HG02840 (cell line): ENCODE data around the gene KCNJ14.
"Not testable (repeated sequence)": the region's sequence is repeated elsewhere in the genome, so short reads cannot be mapped to it uniquely, and the experiment has no call there.

Source experiments
- ATAC-seq: cut with Tn5 transposase; IDR thresholded peaks from one replicate; pipeline ENCODE4 v1.9.1; 2021; ENCODE audit warnings: mild to moderate bottlenecking, moderate library complexity, moderate number of reproducible peaks; ENCODE audit not compliant: unreplicated experiment, low FRiP score

Gene KCNJ14

GRCh38 chr19:48484931-48485612 lies 29.7 kb downstream of the KCNJ14 start:
- no peak for ATAC-seq

- not testable (repeated sequence) for ATAC-seq
Observed at GRCh38 chr19:48486706-48487105, 31.3 kb downstream of the KCNJ14 start.

GRCh38 chr19:48487544-48487943 lies 32.2 kb downstream of the KCNJ14 start:
- no peak for ATAC-seq

GRCh38 chr19:48487948-48488347 lies 32.6 kb downstream of the KCNJ14 start:
- no peak for ATAC-seq

GRCh38 chr19:48488478-48488877 lies 33.1 kb downstream of the KCNJ14 start:
- ATAC-seq = not testable (repeated sequence)

GRCh38 chr19:48489608-48490216 lies 34.3 kb downstream of the KCNJ14 start:
- no peak for ATAC-seq

- no peak for ATAC-seq
Observed at GRCh38 chr19:48490981-48491792, 35.8 kb downstream of the KCNJ14 start.

GRCh38 chr19:48491793-48492123 lies 36.4 kb downstream of the KCNJ14 start:
- ATAC-seq = no peak

GRCh38 chr19:48492925-48493717 lies 37.7 kb downstream of the KCNJ14 start:
- peak; percentile 50 for ATAC-seq

- ATAC-seq = peak; percentile 2
Observed at GRCh38 chr19:48493718-48494401, 38.5 kb downstream of the KCNJ14 start.

- ATAC-seq = no peak
Observed at GRCh38 chr19:48495396-48495795, 40.0 kb downstream of the KCNJ14 start.

GRCh38 chr19:48496959-48497727 lies 41.8 kb downstream of the KCNJ14 start:
- ATAC-seq = no peak

GRCh38 chr19:48497728-48498594 lies 42.6 kb downstream of the KCNJ14 start:
- no peak for ATAC-seq

- no peak for ATAC-seq
Observed at GRCh38 chr19:48498595-48499311, 43.4 kb downstream of the KCNJ14 start.

GRCh38 chr19:48499316-48500090 lies 44.1 kb downstream of the KCNJ14 start:
- no peak for ATAC-seq

- ATAC-seq = no peak
Observed at GRCh38 chr19:48500830-48501493, 45.6 kb downstream of the KCNJ14 start.
